Trophoblast cell (in vitro differentiated cells and primary cell): ENCODE data around the gene SCAPER.

Source experiments
- DNase-seq, 2 donors: peaks; one replicate each; pipeline ENCODE4 v3.0.0-alpha.2; 2016
- H2AFZ ChIP-seq: 2 replicates; pipeline ENCODE4 v1.6.1; 2013; ENCODE audit warnings: low read length, moderate library complexity, mild to moderate bottlenecking; ENCODE audit not compliant: insufficient read depth, poor library complexity
- H2AK5ac ChIP-seq: 2 replicates; pipeline ENCODE4 v1.6.1; 2013; ENCODE audit warnings: mild to moderate bottlenecking, low read length
- H2BK120ac ChIP-seq: 2 replicates; pipeline ENCODE4 v1.6.1; 2013; ENCODE audit warnings: low read length, mild to moderate bottlenecking, moderate library complexity; ENCODE audit not compliant: insufficient read depth, poor library complexity
- H2BK12ac ChIP-seq: 2 replicates; pipeline ENCODE4 v1.6.1; 2013; ENCODE audit warnings: mild to moderate bottlenecking, low read length, moderate library complexity
- H2BK5ac ChIP-seq: 2 replicates; pipeline ENCODE4 v1.6.1; 2013; ENCODE audit warnings: low read length, low read depth, moderate library complexity, mild to moderate bottlenecking; ENCODE audit not compliant: poor library complexity
- H3K14ac ChIP-seq: 2 replicates; pipeline ENCODE4 v1.6.1; 2013; ENCODE audit warnings: mild to moderate bottlenecking, low read length
- H3K18ac ChIP-seq: 2 replicates; pipeline ENCODE4 v1.6.1; 2013; ENCODE audit warnings: mild to moderate bottlenecking, low read length
- H3K23ac ChIP-seq: 2 replicates; pipeline ENCODE4 v1.6.1; 2013; ENCODE audit warnings: low read length
- H3K27ac ChIP-seq: 2 replicates; pipeline ENCODE4 v1.5.1; 2013; ENCODE audit warnings: low read depth, mild to moderate bottlenecking, inconsistent platforms, low read length, moderate library complexity
- H3K27me3 ChIP-seq: 2 replicates; pipeline ENCODE4 v1.6.1; 2013; ENCODE audit warnings: inconsistent platforms, mild to moderate bottlenecking, low read length, moderate library complexity; ENCODE audit not compliant: insufficient read depth
- H3K36me3 ChIP-seq, 2 experiments: 1 replicate in 1 of 2; 2 replicates in 1 of 2; pipeline ENCODE4 v1.6.1; 2013; ENCODE audit warnings: low read length in 2 of 2, mild to moderate bottlenecking in 2 of 2, moderate library complexity in 1 of 2; ENCODE audit not compliant: insufficient read depth in 2 of 2, control insufficient read depth in 1 of 2
- H3K4ac ChIP-seq: 2 replicates; pipeline ENCODE4 v1.6.1; 2013; ENCODE audit warnings: low read depth, mild to moderate bottlenecking, low read length, moderate library complexity
- H3K4me1 ChIP-seq, 2 experiments: 1 replicate in 1 of 2; 2 replicates in 1 of 2; pipeline ENCODE4 v1.6.1; 2013; ENCODE audit warnings: low read length in 2 of 2, mild to moderate bottlenecking in 2 of 2, moderate library complexity in 1 of 2; ENCODE audit not compliant: insufficient read depth in 2 of 2, control insufficient read depth in 1 of 2
- H3K4me2 ChIP-seq: 2 replicates; pipeline ENCODE4 v1.6.1; 2013; ENCODE audit warnings: inconsistent platforms, mild to moderate bottlenecking, low read length, moderate library complexity
- H3K4me3 ChIP-seq: 2 replicates; pipeline ENCODE4 v1.5.1; 2013; ENCODE audit warnings: mild to moderate bottlenecking, low read depth, low read length, inconsistent platforms
- H3K79me1 ChIP-seq: one replicate; pipeline ENCODE4 v1.6.1; 2013; ENCODE audit warnings: low read length
- H3K79me2 ChIP-seq: 2 replicates; pipeline ENCODE4 v1.6.1; 2013; ENCODE audit warnings: low read length, mild to moderate bottlenecking; ENCODE audit not compliant: control insufficient read depth, insufficient read depth, poor library complexity
- H3K9ac ChIP-seq: 2 replicates; pipeline ENCODE4 v1.6.1; 2013; ENCODE audit warnings: mild to moderate bottlenecking, low read length
- H3K9me3 ChIP-seq: 2 replicates; pipeline ENCODE4 v1.6.1; 2013; ENCODE audit warnings: low read depth, mild to moderate bottlenecking, control low read depth, inconsistent platforms, low read length; ENCODE audit not compliant: insufficient read depth
- H4K12ac ChIP-seq: 2 replicates; pipeline ENCODE4 v1.6.1; 2013; ENCODE audit warnings: low read depth, mild to moderate bottlenecking, low read length, moderate library complexity
- H4K8ac ChIP-seq: 2 replicates; pipeline ENCODE4 v1.6.1; 2013; ENCODE audit warnings: low read depth, mild to moderate bottlenecking, low read length, moderate library complexity
- H4K91ac ChIP-seq: one replicate; pipeline ENCODE4 v1.6.1; 2013; ENCODE audit warnings: low read depth, mild to moderate bottlenecking, low read length, moderate library complexity
- WGBS: extraction: QIAGEN DNeasy Blood & Tissue Kit; methylation state at CpG from one replicate; pipeline ENCODE4 v1.1.7; 2013; ENCODE audit warnings: missing lambda C conversion rate; ENCODE audit not compliant: insufficient read length, insufficient coverage; ENCODE audit errors: extremely low coverage; 5-methylcytosine and 5-hydroxymethylcytosine counted together

The SCAPER gene

GRCh38 chr15:76812381-76812780 is 92.8 kb downstream of the SCAPER start:
- Histone ChIP-seq H3K9me3 (no peaks in the 10 kb centered on the region), H3K9ac (no peak overlapping the region), H2AFZ (no peak overlapping the region), H3K79me1 (no peaks in the 10 kb centered on the region), H3K27me3 (no peaks in the 10 kb centered on the region), H3K4me3 (no peak overlapping the region), H3K18ac (no peak overlapping the region), H3K4me2 (no peak overlapping the region), H2BK120ac (no peak overlapping the region), H3K14ac (no peak overlapping the region), H2BK5ac (no peak overlapping the region), H4K8ac (no peak overlapping the region), H3K23ac (no peak overlapping the region), H3K79me2 (no peaks in the 10 kb centered on the region), H3K36me3 (no peaks in the 10 kb centered on the region), H4K91ac (no peak overlapping the region), H3K4me1 (peaks cover 7% of the 10 kb centered on the region in 2 experiments), H2BK12ac (no peak overlapping the region), H2AK5ac (no peak overlapping the region), H4K12ac (no peak overlapping the region), H3K27ac (no peak overlapping the region), H3K4ac (no peak overlapping the region)
- no peak for DNase-seq
- WGBS = no CpG with 5 or more reads among the region's 4 CpGs

GRCh38 chr15:76809412-76810103 is 95.6 kb downstream of the SCAPER start:
- no peak overlapping the region for H3K14ac ChIP-seq
- H2BK5ac ChIP-seq = no peak overlapping the region
- H3K4ac ChIP-seq = no peak overlapping the region
- no peak overlapping the region for H3K23ac ChIP-seq
- no peaks in the 10 kb centered on the region for H3K27me3 ChIP-seq
- no peak overlapping the region for H3K4me3 ChIP-seq
- H4K91ac ChIP-seq = no peak overlapping the region
- H3K9me3 ChIP-seq = no peaks in the 10 kb centered on the region
- no peak overlapping the region for H3K9ac ChIP-seq
- no peak overlapping the region for H2AK5ac ChIP-seq
- H3K4me2 ChIP-seq = no peak overlapping the region
- no peak for DNase-seq
- no peak overlapping the region for H3K18ac ChIP-seq
- H3K27ac ChIP-seq = no peak overlapping the region
- no peaks in the 10 kb centered on the region for H3K36me3 ChIP-seq
- H2AFZ ChIP-seq = no peak overlapping the region
- peaks cover 7% of the 10 kb centered on the region in 2 experiments for H3K4me1 ChIP-seq
- H3K79me1 ChIP-seq = no peaks in the 10 kb centered on the region
- no peak overlapping the region for H4K12ac ChIP-seq
- WGBS = no CpG with 5 or more reads among the region's 3 CpGs
- H2BK120ac ChIP-seq = no peak overlapping the region
- H3K79me2 ChIP-seq = no peaks in the 10 kb centered on the region
- H2BK12ac ChIP-seq = no peak overlapping the region
- H4K8ac ChIP-seq = no peak overlapping the region

GRCh38 chr15:76803049-76803571 is 102.0 kb downstream of the SCAPER start:
- no peak overlapping the region for H3K4me2 ChIP-seq

GRCh38 chr15:76802411-76802810 is 102.7 kb downstream of the SCAPER start:
- no peak overlapping the region for H2BK5ac ChIP-seq
- WGBS = no CpG with 5 or more reads among the region's 3 CpGs
- H4K12ac ChIP-seq = no peak overlapping the region

More at GRCh38 chr15:76803049-76803571, 102.0 kb downstream of the SCAPER start:
- DNase-seq = no peak
- Histone ChIP-seq H3K4ac (no peak overlapping the region), H3K14ac (no peak overlapping the region), H2AK5ac (no peak overlapping the region), H2AFZ (no peak overlapping the region), H2BK12ac (no peak overlapping the region), H2BK120ac (no peak overlapping the region), H3K4me3 (no peak overlapping the region), H3K79me2 (peaks cover 2% of the 10 kb centered on the region), H3K23ac (no peak overlapping the region), H3K79me1 (peaks cover 9% of the 10 kb centered on the region), H3K9me3 (no peaks in the 10 kb centered on the region), H4K12ac (no peak overlapping the region), H2BK5ac (no peak overlapping the region), H3K36me3 (no peaks in the 10 kb centered on the region), H3K4me1 (peaks cover 9 to 11% of the 10 kb centered on the region in 2 experiments), H4K8ac (no peak overlapping the region), H3K27me3 (no peaks in the 10 kb centered on the region), H3K9ac (no peak overlapping the region), H4K91ac (no peak overlapping the region), H3K18ac (no peak overlapping the region), H3K27ac (peak overlapping the region; percentile 79)
- WGBS = no CpG with 5 or more reads among the region's 1 CpG

More at GRCh38 chr15:76802411-76802810, 102.7 kb downstream of the SCAPER start:
- Histone ChIP-seq H3K9ac (no peak overlapping the region), H2AFZ (no peak overlapping the region), H3K27ac (peak overlapping the region; percentile 76), H3K79me1 (peaks cover 12% of the 10 kb centered on the region), H3K14ac (no peak overlapping the region), H4K91ac (no peak overlapping the region), H2BK120ac (peak overlapping the region; percentile 51), H2AK5ac (no peak overlapping the region), H4K8ac (no peak overlapping the region), H3K9me3 (no peaks in the 10 kb centered on the region), H2BK12ac (no peak overlapping the region), H3K36me3 (no peaks in the 10 kb centered on the region), H3K27me3 (no peaks in the 10 kb centered on the region), H3K79me2 (peaks cover 2% of the 10 kb centered on the region), H3K4me1 (peaks cover 8 to 9% of the 10 kb centered on the region in 2 experiments), H3K23ac (no peak overlapping the region), H3K4me2 (no peak overlapping the region), H3K4me3 (no peak overlapping the region), H3K18ac (no peak overlapping the region), H3K4ac (no peak overlapping the region)
- peak; percentile 84 to 96 for DNase-seq
